ENCODE results near the gene GUK1. TPM values are rescaled to one million over a fixed set of nuclear protein-coding genes. Genes with fewer than 3 reads are reported as not detected.
A peak's percentile ranks its signal among the peaks of the same experiment; 100 is the strongest.

GUK1 gene
- total and polyA plus RNA-seq, 11 donors, result 142 to 358 (median 176) TPM

DNA sequence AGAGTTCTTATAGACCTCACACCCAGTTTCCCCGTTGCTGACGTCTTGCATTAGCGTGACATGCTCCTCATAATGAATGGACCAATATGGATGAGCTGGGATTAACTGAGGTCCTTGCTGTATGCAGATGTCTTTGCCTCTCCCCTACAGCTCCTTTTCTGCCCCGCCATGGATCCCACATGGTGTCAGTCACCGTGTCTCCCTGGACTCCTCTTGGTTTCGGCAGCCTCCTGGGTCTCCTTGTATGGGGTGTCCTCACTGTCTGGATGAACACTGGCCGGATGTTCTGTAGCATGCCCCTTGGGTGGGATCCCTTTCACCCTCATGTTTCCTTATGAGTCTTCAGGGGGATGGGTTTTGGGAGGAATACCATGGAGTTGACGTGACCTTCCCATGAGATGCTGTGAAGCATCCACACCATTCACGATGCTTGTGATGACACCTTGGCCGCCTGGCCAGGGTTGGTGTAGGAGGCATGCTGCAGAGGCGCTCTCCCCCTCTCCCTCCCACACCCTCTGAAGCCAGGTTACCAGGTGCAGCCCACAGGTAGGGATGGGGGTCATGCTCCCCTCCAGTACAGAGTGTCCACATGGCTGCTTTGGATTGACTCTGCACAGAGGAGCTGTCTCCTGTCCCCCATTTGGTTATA lies 14.1 kb downstream of the GUK1 start:
- H3K36me3 ChIP-seq, result peaks cover 0 to 5% (median 0%) of the 10 kb centered on the region in 9 donors

DNA sequence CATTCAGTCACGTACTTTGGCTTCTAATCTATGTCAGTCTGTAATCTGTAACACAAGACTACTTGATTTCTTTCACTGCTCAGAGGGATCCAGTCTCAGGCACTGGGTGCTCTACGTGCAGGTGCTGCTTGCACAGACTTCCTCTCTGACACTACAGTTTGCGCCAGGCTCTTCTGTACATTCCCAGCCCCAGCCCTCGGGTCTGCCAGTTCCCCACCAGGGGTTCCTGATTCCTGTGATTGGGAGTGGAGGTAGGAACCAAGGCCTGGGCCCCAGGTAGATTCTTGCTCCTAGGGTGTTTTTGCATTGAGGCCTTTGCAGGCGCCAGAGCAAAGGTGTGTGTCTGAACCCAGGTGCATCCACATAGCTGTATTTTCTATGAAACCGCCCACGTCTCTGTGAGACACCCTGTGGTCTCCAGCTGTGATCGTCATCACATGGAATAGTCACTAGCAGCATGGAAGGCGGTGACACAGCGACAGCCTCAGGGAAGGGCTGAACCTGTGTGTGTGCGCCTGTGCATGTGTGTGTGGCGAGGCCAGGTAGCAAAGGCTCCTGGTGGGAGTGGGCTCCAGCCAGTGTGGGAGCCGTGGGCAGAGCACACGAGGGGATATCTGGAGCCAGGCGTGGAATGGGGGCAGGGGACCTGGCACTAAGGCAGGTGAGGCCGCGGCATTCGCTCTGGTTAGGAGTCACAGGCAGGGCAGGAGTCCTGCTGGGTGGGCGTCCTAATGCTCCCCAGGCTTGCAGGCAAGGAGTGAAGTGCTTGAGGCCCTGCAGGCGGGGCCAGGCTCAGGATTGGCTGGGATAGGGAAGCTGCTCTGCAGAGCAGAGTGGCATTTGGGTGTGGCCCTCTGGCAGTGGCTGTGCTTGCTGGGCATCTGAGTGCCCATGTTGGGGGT lies 14.8 kb downstream of the GUK1 start:
- Histone ChIP-seq H3K36me3 (peaks cover 0 to 2% (median 0%) of the 10 kb centered on the region in 9 donors), H3K4me3 (no peak overlapping the region), H3K27me3 (peaks cover 0 to 10% (median 0%) of the 10 kb centered on the region in 9 donors), H3K9me3 (no peaks in the 10 kb centered on the region), H3K27ac (no peak overlapping the region), H3K4me1 (peaks cover 5 to 31% (median 24%) of the 10 kb centered on the region in 12 donors)
- TF ChIP-seq POLR2A (IDR thresholded peaks at IDR 0.05), result no peak
- TF ChIP-seq, protein P1, sequence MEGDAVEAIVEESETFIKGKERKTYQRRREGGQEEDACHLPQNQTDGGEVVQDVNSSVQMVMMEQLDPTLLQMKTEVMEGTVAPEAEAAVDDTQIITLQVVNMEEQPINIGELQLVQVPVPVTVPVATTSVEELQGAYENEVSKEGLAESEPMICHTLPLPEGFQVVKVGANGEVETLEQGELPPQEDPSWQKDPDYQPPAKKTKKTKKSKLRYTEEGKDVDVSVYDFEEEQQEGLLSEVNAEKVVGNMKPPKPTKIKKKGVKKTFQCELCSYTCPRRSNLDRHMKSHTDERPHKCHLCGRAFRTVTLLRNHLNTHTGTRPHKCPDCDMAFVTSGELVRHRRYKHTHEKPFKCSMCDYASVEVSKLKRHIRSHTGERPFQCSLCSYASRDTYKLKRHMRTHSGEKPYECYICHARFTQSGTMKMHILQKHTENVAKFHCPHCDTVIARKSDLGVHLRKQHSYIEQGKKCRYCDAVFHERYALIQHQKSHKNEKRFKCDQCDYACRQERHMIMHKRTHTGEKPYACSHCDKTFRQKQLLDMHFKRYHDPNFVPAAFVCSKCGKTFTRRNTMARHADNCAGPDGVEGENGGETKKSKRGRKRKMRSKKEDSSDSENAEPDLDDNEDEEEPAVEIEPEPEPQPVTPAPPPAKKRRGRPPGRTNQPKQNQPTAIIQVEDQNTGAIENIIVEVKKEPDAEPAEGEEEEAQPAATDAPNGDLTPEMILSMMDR (IDR thresholded peaks at IDR 0.05), result no peak
- intact Hi-C loops (cut with DNase I), result loop anchor here in 1 of 10 donors (1.0 kb wide), 1 partner anchor 12 kb away; no protein-coding TSS in a partner anchor
- DNase-seq, result peak in 2 of 5 donors; percentile 19 to 48
- 83 to 93% (median 88%) methylated on average over 19 to 20 of the region's 20 CpGs for WGBS, 4 donors
- ATAC-seq, result no peak

More for the DNA sequence above, 14.1 kb downstream of the GUK1 start:
- Histone ChIP-seq H3K4me1 (peaks cover 13 to 38% (median 30%) of the 10 kb centered on the region in 12 donors), H3K4me3 (no peak overlapping the region), H3K9me3 (no peaks in the 10 kb centered on the region), H3K27ac (no peak overlapping the region), H3K27me3 (peaks cover 0 to 5% (median 0%) of the 10 kb centered on the region in 9 donors)
- ATAC-seq, result no peak
- peak in 2 of 5 donors; percentile 24 to 32 for DNase-seq
- 87 to 96% (median 93%) methylated on average over 6 to 11 of the region's 11 CpGs for WGBS, 4 donors
- TF ChIP-seq, protein P1 (IDR thresholded peaks at IDR 0.05), result no peak
- TF ChIP-seq POLR2A (IDR thresholded peaks at IDR 0.05), result no peak
- intact Hi-C loops (cut with DNase I), result no loop called here

DNA sequence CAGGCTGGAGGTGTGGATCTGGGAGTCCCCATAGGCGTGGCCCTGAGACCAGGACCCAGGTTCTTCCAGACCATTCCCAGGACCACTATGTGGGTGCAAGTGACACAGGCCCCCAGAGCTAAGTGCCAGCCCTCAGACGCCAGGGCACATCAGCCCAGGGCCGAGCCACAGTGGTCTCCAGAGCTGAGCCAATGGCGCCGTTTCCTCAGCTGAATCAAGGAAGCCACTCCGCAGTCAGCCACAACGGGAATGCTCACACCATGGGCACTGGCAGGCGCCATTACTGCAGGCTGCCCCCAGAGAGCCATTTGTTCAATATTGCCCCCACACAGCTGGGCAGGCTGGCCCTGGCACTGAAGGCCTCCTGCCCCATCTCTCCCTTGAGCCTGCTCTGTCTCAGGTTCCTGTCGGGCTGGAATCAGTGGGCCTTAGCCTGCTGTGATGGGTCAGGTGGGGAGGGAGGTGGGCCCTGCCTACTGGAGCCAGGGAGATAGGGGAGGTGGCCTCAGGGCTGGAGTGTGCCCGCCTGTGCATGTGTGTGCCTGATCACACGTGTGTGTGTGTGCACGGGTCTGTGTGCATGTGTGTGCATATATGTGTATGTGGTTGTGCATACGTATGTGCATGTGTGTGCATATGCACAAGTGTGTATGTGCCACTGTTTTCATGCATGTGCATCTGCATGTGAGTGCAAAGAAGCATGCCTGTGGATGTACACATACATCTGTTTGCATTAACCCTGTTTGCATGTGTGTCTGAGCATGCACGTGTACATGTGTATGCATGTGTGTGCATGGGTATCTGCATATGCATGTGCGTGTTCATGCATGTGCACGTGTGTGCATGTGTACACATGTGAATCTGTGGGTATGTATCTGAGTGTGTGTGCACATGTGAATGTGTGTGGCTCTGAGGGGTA lies 15.8 kb downstream of the GUK1 start:
- H3K4me1 ChIP-seq, result peaks cover 0 to 22% (median 14%) of the 10 kb centered on the region in 12 donors
- no peaks in the 10 kb centered on the region for H3K36me3 ChIP-seq
- DNase-seq, result peak in 2 of 5 donors; percentile 9 to 42
- no peak overlapping the region for H3K27ac ChIP-seq
- no peak for ATAC-seq
- H3K4me3 ChIP-seq, result no peak overlapping the region
- H3K9me3 ChIP-seq, result no peaks in the 10 kb centered on the region
- H3K27me3 ChIP-seq, result peaks cover 0 to 13% (median 0%) of the 10 kb centered on the region in 9 donors
- intact Hi-C loops (cut with DNase I), result loop anchor here in 1 of 10 donors (1.0 kb wide), 1 partner anchor 13 kb away; no protein-coding TSS in a partner anchor
- 87 to 92% (median 89%) methylated on average over 8 to 16 of the region's 16 CpGs for WGBS, 4 donors
- TF ChIP-seq, protein P1 (IDR thresholded peaks at IDR 0.05), result no peak
- TF ChIP-seq POLR2A (IDR thresholded peaks at IDR 0.05), result no peak
